DMS79 treated with DMSO at 0.1 percent for 48 hours (cell line): ENCODE measurements around the gene WNT7B.
"Not testable (repeated sequence)": the region's sequence is repeated elsewhere in the genome, so short reads cannot be mapped to it uniquely, and the experiment has no call there.

Experiments
- DNase-seq: peaks from one replicate; lab custom pipeline; 2025; lab: John Stamatoyannopoulos, UW

Gene WNT7B

GRCh38 chr22:46008291-46008690 lies 31.3 kb upstream of the WNT7B start:
- no peak for DNase-seq

- peak; percentile 56 for DNase-seq
Observed at GRCh38 chr22:46007848-46008261, 30.9 kb upstream of the WNT7B start.

DNA sequence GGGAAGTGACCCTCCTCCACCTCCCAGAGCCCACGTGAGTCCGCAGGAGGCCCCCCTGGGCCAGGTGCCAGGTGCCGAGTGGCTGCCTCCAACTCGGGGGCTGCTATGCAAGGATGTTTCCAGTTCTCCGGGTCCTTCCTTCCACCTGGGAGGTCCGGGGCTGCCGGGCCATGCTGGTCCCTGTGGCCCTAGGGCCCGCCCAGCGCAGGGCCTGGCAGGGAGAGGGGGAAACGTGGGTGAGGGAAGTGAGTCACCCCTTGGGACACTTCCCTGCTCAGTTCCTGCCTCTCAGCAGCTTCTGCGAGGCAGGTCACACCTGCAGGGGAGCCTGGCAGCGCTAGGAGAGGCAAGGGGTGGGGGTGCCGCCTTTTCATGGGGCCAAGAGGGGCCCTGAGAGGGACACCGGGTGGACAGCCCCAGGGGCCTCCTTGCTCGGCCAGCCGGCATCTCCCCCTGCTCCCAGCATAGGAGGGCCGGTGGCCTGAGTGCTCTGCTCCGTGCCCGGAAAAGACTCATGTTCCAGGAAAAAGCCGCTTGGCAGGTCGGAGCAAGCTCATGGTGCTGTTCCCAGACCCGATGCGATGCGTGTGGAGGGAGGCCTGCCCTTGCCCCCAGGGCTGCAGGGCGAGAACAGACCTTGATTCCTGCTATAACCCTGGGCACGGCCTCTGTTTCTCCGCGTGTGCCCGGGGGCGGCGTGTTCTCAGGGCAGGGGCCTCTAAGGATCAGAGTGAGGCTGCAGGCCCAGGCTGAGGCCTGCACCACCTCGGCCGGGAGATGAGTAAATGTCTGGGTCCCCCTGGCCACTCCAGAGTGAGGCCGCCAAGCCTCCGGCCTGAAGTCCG lies 30.3 kb upstream of the WNT7B start:
- DNase-seq, result no peak

DNA sequence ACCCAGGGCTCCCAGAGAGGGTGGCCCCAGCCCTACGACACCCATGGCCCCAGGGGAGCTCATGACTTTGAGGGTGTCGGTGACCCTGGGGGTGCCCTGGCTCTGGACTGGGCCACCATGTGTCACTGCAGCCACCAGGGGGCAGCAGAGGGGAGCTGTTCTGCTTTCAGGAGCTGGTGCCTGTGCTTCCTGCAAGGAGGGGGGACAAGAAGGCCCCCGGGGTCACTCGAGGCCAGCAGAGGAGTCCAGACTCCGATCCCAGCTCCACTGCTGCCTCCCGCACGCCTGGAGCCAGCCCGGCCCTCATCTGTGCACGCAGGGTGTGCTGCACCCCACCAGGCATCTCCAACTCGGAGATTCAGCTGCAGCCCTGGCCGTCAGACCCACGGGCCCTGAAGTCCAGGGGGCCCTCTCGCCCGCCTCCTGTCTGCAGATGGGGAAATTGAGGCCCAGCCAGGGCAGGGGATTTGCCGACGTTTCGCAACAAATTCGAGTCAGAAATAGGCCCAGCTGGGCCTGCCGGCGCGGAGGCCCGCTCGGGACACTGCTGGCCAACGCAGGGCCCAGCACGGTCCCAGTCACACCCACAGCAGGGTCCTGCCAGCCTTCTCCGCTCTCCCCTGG lies 29.5 kb upstream of the WNT7B start:
- DNase-seq, result peak; percentile 42

GRCh38 chr22:46005116-46005705 lies 28.2 kb upstream of the WNT7B start:
- DNase-seq, result not testable (repeated sequence)

DNA sequence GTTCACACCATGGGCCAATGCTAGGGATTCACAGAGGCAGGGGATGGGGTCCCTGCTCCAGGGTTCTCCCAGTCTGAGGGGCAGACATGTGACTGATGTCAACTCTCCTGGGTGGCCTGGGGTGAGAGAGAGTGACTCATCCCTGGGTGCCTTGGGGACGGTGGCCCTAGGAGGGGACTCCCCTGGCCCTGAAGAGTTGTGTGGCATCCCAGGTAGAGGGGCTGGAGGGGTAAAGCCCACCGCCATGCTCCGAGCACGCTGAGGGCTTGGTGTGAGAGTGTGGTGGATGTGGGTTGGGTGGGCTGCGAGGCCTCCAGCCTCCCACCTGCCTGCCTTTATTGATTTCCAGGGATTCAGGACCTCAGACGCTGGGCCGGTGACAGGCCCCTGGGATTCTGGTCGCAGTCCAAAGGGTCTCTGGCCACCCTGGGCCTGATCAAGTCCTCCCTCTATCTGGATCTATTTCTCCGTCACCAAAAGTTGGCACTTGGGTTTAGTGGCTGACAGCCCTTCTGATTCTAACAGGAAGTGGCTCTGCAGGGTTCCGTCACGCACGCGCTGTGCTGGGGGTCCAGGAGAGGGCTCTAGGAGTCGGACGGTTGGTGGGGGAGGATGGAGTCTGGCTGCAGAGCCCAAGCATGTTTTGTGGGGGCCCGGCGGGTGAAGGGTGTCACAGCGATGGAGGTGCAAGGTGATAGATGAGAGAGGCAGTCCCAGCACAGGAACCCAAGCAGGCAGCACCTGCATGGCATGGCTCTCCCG lies 27.3 kb upstream of the WNT7B start:
- no peak for DNase-seq

- DNase-seq, result no peak
Observed at GRCh38 chr22:46003271-46004091, 26.5 kb upstream of the WNT7B start.

DNA sequence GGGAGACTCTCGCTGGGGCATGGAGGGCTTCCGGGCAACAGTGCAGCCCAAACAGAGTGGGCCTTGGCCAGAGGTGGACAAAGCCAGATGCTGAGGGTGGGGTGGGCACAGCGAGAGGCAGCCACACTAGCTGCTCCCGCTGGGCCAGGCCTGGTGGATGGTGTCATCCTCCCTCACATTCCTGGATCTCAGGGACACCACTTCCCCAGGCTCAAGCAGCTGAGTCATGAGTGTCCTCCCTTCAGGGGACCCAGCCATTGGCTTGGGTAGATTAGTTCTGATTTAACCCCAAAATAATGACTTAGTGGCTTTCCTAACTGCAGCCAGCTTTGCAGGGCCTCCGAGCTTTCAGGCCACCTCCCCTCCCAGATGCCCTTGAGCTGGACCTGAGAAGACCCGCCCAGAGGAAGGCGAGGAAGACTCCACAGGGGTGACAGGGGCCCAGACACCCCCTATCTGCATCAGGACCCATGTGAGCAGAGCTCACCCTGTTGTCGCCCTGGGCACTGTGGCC lies 25.9 kb upstream of the WNT7B start:
- DNase-seq, result no peak

- DNase-seq, result peak; percentile 62
Observed at GRCh38 chr22:46001426-46002106, 24.6 kb upstream of the WNT7B start.

DNA sequence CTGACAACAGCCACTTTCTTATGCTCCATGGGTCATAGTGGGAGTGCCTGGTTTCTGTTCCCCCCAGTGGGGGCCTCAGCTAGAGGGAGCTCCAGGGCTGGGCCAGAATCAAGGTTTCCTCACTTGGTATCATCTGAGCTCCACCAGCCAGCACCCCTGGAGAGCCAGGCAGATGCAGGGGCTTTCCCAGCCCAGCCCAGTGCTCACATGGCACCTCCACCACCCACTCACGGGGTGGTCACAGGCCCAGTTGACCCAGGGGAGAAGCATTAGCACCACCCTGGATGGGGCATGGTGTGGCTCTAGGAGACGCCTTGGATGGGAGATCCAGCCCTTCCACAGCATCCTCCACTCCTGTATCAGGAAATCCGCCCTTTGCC lies 24.1 kb upstream of the WNT7B start:
- peak; percentile 9 for DNase-seq

DNA sequence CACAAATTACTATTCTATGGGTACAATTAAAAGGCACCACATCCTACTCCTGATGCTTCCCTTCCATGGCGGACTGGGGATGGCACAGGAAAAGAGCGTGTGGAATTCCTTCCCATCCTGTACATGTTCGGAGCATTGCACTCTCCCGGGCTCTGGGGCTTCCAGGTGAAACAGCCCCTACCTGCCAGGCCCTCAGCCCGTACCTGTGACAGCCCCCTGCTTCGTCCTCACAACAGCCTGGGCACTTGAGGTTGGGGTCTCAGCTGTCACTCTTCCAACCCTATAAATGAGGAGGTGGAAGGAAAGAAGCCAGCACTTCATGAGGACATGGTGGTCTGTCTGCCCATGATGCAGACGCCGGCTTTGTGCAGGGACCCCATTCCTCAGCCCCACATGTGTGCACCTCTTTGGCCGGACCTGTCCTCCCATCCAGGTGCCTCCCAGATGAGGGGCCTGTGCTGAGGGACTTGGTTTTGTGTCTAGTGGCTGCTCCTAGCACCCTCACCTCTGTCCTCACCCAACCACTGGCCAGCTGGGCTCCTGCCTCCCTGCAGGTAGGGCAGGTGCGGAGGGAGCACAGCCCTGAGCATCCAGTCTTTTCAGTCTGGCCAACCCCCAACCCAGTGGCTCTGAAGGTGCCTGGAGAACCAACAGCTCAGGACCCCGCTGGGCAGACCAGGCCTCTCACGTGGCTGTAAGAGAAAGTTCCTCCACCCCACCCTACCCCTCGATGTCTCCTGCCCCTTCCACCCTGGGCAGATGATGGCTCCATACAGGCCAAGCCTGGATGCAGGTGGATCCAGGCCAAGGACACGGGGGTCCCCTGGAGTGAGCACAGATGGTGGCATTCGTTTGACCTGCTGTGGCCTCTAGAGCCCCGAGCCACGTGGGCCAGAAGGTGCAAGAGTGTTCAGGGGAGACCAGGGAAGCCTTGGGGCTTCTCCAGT lies 23.4 kb upstream of the WNT7B start:
- DNase-seq, result no peak

GRCh38 chr22:45999379-45999971 lies 22.5 kb upstream of the WNT7B start:
- no peak for DNase-seq

GRCh38 chr22:45998638-45999378 lies 21.8 kb upstream of the WNT7B start:
- DNase-seq, result no peak

GRCh38 chr22:45997777-45998637 lies 21.0 kb upstream of the WNT7B start:
- no peak for DNase-seq

GRCh38 chr22:45997077-45997776 lies 20.3 kb upstream of the WNT7B start:
- no peak for DNase-seq

GRCh38 chr22:45996241-45997076 lies 19.5 kb upstream of the WNT7B start:
- no peak for DNase-seq
